ENCODE measurements around the gene KIF20B. TPM values are rescaled to one million over a fixed set of nuclear protein-coding genes. Genes with fewer than 3 reads are reported as not detected.

Gene KIF20B
- total RNA-seq, 1 donor from 2014 or later = 2.1 TPM

GRCh38 chr10:89782470-89782869 is 81.1 kb downstream of the KIF20B start:
- TF ChIP-seq, protein P1, sequence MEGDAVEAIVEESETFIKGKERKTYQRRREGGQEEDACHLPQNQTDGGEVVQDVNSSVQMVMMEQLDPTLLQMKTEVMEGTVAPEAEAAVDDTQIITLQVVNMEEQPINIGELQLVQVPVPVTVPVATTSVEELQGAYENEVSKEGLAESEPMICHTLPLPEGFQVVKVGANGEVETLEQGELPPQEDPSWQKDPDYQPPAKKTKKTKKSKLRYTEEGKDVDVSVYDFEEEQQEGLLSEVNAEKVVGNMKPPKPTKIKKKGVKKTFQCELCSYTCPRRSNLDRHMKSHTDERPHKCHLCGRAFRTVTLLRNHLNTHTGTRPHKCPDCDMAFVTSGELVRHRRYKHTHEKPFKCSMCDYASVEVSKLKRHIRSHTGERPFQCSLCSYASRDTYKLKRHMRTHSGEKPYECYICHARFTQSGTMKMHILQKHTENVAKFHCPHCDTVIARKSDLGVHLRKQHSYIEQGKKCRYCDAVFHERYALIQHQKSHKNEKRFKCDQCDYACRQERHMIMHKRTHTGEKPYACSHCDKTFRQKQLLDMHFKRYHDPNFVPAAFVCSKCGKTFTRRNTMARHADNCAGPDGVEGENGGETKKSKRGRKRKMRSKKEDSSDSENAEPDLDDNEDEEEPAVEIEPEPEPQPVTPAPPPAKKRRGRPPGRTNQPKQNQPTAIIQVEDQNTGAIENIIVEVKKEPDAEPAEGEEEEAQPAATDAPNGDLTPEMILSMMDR (IDR thresholded peaks at IDR 0.05; ENCODE audit: insufficient read depth, low read length, severe bottlenecking) = no peak
- no peaks in the 10 kb centered on the region for H3K36me3 ChIP-seq (ENCODE audit: control insufficient read depth, insufficient read depth, low read length)
- FAIRE-seq = no peak

GRCh38 chr10:89783406-89783805 is 82.0 kb downstream of the KIF20B start:
- TF ChIP-seq, protein P1 (IDR thresholded peaks at IDR 0.05; ENCODE audit: insufficient read depth, low read length, severe bottlenecking) = no peak
- Histone ChIP-seq H3K27me3 (ENCODE audit: control insufficient read depth, insufficient read depth, low read length) (no peaks in the 10 kb centered on the region), H3K36me3 (ENCODE audit: control insufficient read depth, insufficient read depth, low read length) (no peaks in the 10 kb centered on the region), H3K4me3 (ENCODE audit: low read depth, low read length) (no peak overlapping the region)
- DNase-seq (ENCODE audit: low read depth) = no peak
- no peak for FAIRE-seq

More at GRCh38 chr10:89782470-89782869, 81.1 kb downstream of the KIF20B start:
- no peak overlapping the region for H3K4me3 ChIP-seq (ENCODE audit: low read depth, low read length)
- no peak for DNase-seq (ENCODE audit: low read depth)
- no peaks in the 10 kb centered on the region for H3K27me3 ChIP-seq (ENCODE audit: control insufficient read depth, insufficient read depth, low read length)

- H3K4me3 ChIP-seq (ENCODE audit: low read depth, low read length) = no peak overlapping the region
- TF ChIP-seq, protein P1 (IDR thresholded peaks at IDR 0.05; ENCODE audit: insufficient read depth, low read length, severe bottlenecking) = no peak
- FAIRE-seq = no peak
- no peaks in the 10 kb centered on the region for H3K36me3 ChIP-seq (ENCODE audit: control insufficient read depth, insufficient read depth, low read length)
- no peaks in the 10 kb centered on the region for H3K27me3 ChIP-seq (ENCODE audit: control insufficient read depth, insufficient read depth, low read length)
- DNase-seq (ENCODE audit: low read depth) = no peak
Measured at GRCh38 chr10:89785095-89785494, 83.7 kb downstream of the KIF20B start.

- FAIRE-seq = peak; percentile 72
- Histone ChIP-seq H3K27me3 (ENCODE audit: control insufficient read depth, insufficient read depth, low read length) (no peaks in the 10 kb centered on the region), H3K4me3 (ENCODE audit: low read depth, low read length) (no peak overlapping the region), H3K36me3 (ENCODE audit: control insufficient read depth, insufficient read depth, low read length) (no peaks in the 10 kb centered on the region)
- TF ChIP-seq, protein P1 (IDR thresholded peaks at IDR 0.05; ENCODE audit: insufficient read depth, low read length, severe bottlenecking) = no peak
- DNase-seq (ENCODE audit: low read depth) = no peak
Measured at GRCh38 chr10:89789188-89789877, 87.9 kb downstream of the KIF20B start.

GRCh38 chr10:89792187-89792586 is 90.8 kb downstream of the KIF20B start:
- TF ChIP-seq, protein P1 (IDR thresholded peaks at IDR 0.05; ENCODE audit: insufficient read depth, low read length, severe bottlenecking) = no peak
- peak; percentile 63 for DNase-seq (ENCODE audit: low read depth)
- Histone ChIP-seq H3K27me3 (ENCODE audit: control insufficient read depth, insufficient read depth, low read length) (no peaks in the 10 kb centered on the region), H3K4me3 (ENCODE audit: low read depth, low read length) (no peak overlapping the region), H3K36me3 (ENCODE audit: control insufficient read depth, insufficient read depth, low read length) (no peaks in the 10 kb centered on the region)
- no peak for FAIRE-seq
